PC-3 (cell line): ENCODE data around the gene MAN2A2. TPM values are rescaled to one million over a fixed set of nuclear protein-coding genes. Genes with fewer than 3 reads are reported as not detected.

Source experiments
- ATAC-seq: fragments of 200-7000 bp; cut with Tn5 transposase; 2 replicates; pipeline ENCODE4 v1.9.1; 2020; ENCODE audit warnings: mild to moderate bottlenecking, moderate library complexity
- BruUV-seq: library from RNA; stranded (reverse); fragments of 400-500 nt; replicated peaks from 2 replicates; lab custom pipeline; 2021; lab: Mats Ljungman, UMichigan
- CTCF ChIA-PET: fragments of 300-600 bp; sonication (Branson Sonifier 250); formaldehyde crosslinking; loops from one replicate; lab custom pipeline; 2022; ENCODE audit warnings: antibody characterized with exemption; lab: Charles Lee
- POLR2A ChIA-PET: fragments of 300-600 bp; sonication (Branson Sonifier 250); formaldehyde crosslinking; loops from one replicate; lab custom pipeline; 2022; ENCODE audit warnings: antibody characterized with exemption; ENCODE audit not compliant: unreplicated experiment; lab: Charles Lee
- DNase-seq: peaks from one replicate; pipeline ENCODE4 v3.0.0-alpha.2; 2015
- H2AFZ ChIP-seq: fragments of 300-600 bp; sonication (generic); 2 replicates; pipeline ENCODE4 v1.6.0; 2016; ENCODE audit warnings: antibody characterized with exemption, low read length
- H3F3A ChIP-seq: fragments of 300-600 bp; sonication (generic); one replicate; pipeline ENCODE4 v1.6.0; 2017; ENCODE audit warnings: antibody characterized with exemption, low read length, control low read depth, mild to moderate bottlenecking; ENCODE audit not compliant: unreplicated experiment
- H3K27ac ChIP-seq: fragments of 300-600 bp; sonication (generic); 2 replicates; pipeline ENCODE4 v1.5.1; 2016; ENCODE audit warnings: mild to moderate bottlenecking, low read length
- H3K27me3 ChIP-seq: fragments of 300-600 bp; sonication (generic); 2 replicates; pipeline ENCODE4 v1.6.1; 2016; ENCODE audit warnings: low read length, mixed read lengths
- H3K36me3 ChIP-seq: fragments of 300-600 bp; sonication (generic); 2 replicates; pipeline ENCODE4 v1.6.1; 2016; ENCODE audit warnings: low read depth, mixed run types, low read length, mixed read lengths
- H3K4me1 ChIP-seq: fragments of 300-600 bp; sonication (generic); 2 replicates; pipeline ENCODE4 v1.5.1; 2016; ENCODE audit warnings: low read length; ENCODE audit not compliant: insufficient read depth
- H3K4me2 ChIP-seq: fragments of 300-600 bp; sonication (generic); 2 replicates; pipeline ENCODE4 v1.6.0; 2016; ENCODE audit warnings: low read length
- H3K4me3 ChIP-seq: fragments of 300-600 bp; sonication (generic); 2 replicates; pipeline ENCODE4 v1.5.1; 2016; ENCODE audit warnings: mild to moderate bottlenecking, low read length, mixed read lengths
- H3K79me2 ChIP-seq: fragments of 300-600 bp; sonication (generic); 2 replicates; pipeline ENCODE4 v1.6.1; 2017; ENCODE audit warnings: low read length, mixed read lengths
- H3K9ac ChIP-seq: fragments of 300-600 bp; sonication (generic); 2 replicates; pipeline ENCODE4 v1.6.0; 2016; ENCODE audit warnings: mild to moderate bottlenecking, low read length
- H3K9me2 ChIP-seq: fragments of 300-600 bp; sonication (generic); replicated peaks from 2 replicates; pipeline ENCODE4 v1.6.1; 2016; ENCODE audit warnings: mixed run types, low read length, mixed read lengths
- H3K9me3 ChIP-seq: fragments of 300-600 bp; sonication (generic); 2 replicates; pipeline ENCODE4 v1.6.1; 2016; ENCODE audit warnings: low read length, mixed read lengths
- H4K20me1 ChIP-seq: fragments of 300-600 bp; sonication (generic); 2 replicates; pipeline ENCODE4 v1.6.1; 2016; ENCODE audit warnings: low read length, mixed read lengths
- EZH2 ChIP-seq: fragments of 300-600 bp; sonication (generic); IDR thresholded peaks from one replicate; pipeline ENCODE4 v1.6.1; 2017; ENCODE audit warnings: antibody characterized with exemption, mild to moderate bottlenecking, low read length; ENCODE audit not compliant: unreplicated experiment
- EZH2phosphoT487 ChIP-seq: fragments of 300-600 bp; sonication (generic); IDR thresholded peaks from 2 replicates; pipeline ENCODE4 v1.6.1; 2018; ENCODE audit warnings: mild to moderate bottlenecking, antibody characterized with exemption, low read length, borderline replicate concordance
- intact Hi-C: fragments of 100-400 bp; cut with micrococcal nuclease; formaldehyde crosslinking; loops from 2 replicates; pipeline ENCODE4 v1.9.0; 2023
- total RNA-seq: library from RNA; depleted of rRNA; stranded (reverse); fragments of >200 nt; gene quantifications from 2 replicates; pipeline ENCODE4 v1.2.3, GENCODE V29; 2014; rRNA removed
- TF ChIP-seq, protein P1 (sequence below): fragments of 300-600 bp; sonication (generic); conservative IDR thresholded peaks from 2 replicates; pipeline ENCODE4 v1.5.1; 2017; ENCODE audit warnings: antibody characterized with exemption, low read depth, mild to moderate bottlenecking, low read length

MAN2A2 gene
- total RNA-seq, 1 experiment from 2014 or later: 19.8 TPM

DNA sequence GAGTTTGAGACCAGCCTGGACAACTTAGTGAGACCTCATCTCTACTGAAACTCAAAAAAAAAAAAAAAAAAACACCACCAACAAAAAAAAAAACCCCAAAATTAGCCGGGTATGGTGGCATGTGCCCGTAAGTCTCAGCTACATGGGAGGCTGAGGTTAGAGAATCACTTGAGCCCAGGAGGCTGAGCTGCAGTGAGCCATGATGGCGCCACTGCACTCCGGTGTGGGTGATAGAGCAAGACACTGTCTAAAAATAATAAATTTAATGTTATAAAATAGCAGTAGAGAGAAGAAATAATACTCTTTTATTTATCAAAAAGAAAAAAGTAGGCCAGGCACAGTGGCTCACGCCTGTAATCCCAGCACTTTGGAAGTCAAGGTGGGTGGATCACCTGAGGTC lies 69.0 kb downstream of the MAN2A2 start:
- ChIA-PET CTCF (no interaction called here), POLR2A (no interaction called here)
- BruUV-seq: no TSS peak
- Histone ChIP-seq H4K20me1 (no peaks in the 10 kb centered on the region), H3K4me3 (no peak overlapping the region), H3K36me3 (peaks cover 58% of the 10 kb centered on the region), H3K4me1 (no peaks in the 10 kb centered on the region), H3K9ac (no peak overlapping the region), H3K9me3 (no peaks in the 10 kb centered on the region), H3K27ac (no peak overlapping the region), H3F3A (no peaks in the 10 kb centered on the region), H3K27me3 (no peaks in the 10 kb centered on the region), H2AFZ (no peak overlapping the region), H3K9me2 (no peaks in the 10 kb centered on the region), H3K79me2 (no peaks in the 10 kb centered on the region), H3K4me2 (no peak overlapping the region)
- DNase-seq (no peak), ATAC-seq (no peak)
- intact Hi-C loops: no loop called here
- TF ChIP-seq, protein P1, sequence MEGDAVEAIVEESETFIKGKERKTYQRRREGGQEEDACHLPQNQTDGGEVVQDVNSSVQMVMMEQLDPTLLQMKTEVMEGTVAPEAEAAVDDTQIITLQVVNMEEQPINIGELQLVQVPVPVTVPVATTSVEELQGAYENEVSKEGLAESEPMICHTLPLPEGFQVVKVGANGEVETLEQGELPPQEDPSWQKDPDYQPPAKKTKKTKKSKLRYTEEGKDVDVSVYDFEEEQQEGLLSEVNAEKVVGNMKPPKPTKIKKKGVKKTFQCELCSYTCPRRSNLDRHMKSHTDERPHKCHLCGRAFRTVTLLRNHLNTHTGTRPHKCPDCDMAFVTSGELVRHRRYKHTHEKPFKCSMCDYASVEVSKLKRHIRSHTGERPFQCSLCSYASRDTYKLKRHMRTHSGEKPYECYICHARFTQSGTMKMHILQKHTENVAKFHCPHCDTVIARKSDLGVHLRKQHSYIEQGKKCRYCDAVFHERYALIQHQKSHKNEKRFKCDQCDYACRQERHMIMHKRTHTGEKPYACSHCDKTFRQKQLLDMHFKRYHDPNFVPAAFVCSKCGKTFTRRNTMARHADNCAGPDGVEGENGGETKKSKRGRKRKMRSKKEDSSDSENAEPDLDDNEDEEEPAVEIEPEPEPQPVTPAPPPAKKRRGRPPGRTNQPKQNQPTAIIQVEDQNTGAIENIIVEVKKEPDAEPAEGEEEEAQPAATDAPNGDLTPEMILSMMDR: no peak
- TF ChIP-seq EZH2 (no peak), EZH2phosphoT487 (no peak)

Other genes with a start within 250 kb of the MAN2A2 start
- gene BLM, start 186.0 kb upstream of the MAN2A2 start, total RNA-seq: 10.3 and 18.7 TPM in 2 replicates
- gene FURIN, start 34.7 kb upstream of the MAN2A2 start, total RNA-seq: 39.1 and 44.2 TPM in 2 replicates
- gene FES, start 18.8 kb upstream of the MAN2A2 start, total RNA-seq: 2.8 and 11.5 TPM in 2 replicates
- 18.5 and 19.6 TPM in 2 replicates for gene HDDC3, start 29.2 kb downstream of the MAN2A2 start, total RNA-seq
- 68.4 and 73.7 TPM in 2 replicates for gene UNC45A, start 32.0 kb downstream of the MAN2A2 start, total RNA-seq
- gene RCCD1, start 51.6 kb downstream of the MAN2A2 start, total RNA-seq: 9.2 and 11.7 TPM in 2 replicates
- 236 and 243 TPM in 2 replicates for gene PRC1, start 91.2 kb downstream of the MAN2A2 start, total RNA-seq
- 7.5 and 8.0 TPM in 2 replicates for gene VPS33B, start 119.3 kb downstream of the MAN2A2 start, total RNA-seq
- gene SV2B, start 197.0 kb downstream of the MAN2A2 start, total RNA-seq: not detected in 2 replicates